GM23248 (cell line): ENCODE data around the gene AOX1.

Source experiments
- EZH2 ChIP-seq: fragments of 200-600 bp; sonication (generic); IDR thresholded peaks from 2 replicates; pipeline ENCODE4 v1.6.1; 2018; ENCODE audit warnings: antibody characterized with exemption, mild to moderate bottlenecking; ENCODE audit not compliant: insufficient read depth, poor library complexity, severe bottlenecking
- EZH2phosphoT487 ChIP-seq: fragments of 200-600 bp; sonication (generic); IDR thresholded peaks from 2 replicates; pipeline ENCODE4 v1.6.1; 2018; ENCODE audit warnings: antibody characterized with exemption, moderate library complexity, mild to moderate bottlenecking, low read depth; ENCODE audit not compliant: insufficient read depth

GRCh38 chr2:200674837-200675236 is 89.0 kb downstream of the AOX1 start:
- TF ChIP-seq EZH2 = no peak
- TF ChIP-seq EZH2phosphoT487 = no peak
